Inflammatory macrophage treated with lipopolysaccharide for 4 hours (primary cell): ENCODE measurements around the gene H1-8.
A peak's percentile ranks its signal among the peaks of the same experiment; 100 is the strongest.

ENCODE experiments used
- DNase-seq: peaks from one replicate; pipeline ENCODE4 v3.0.0-alpha.2; 2020

H1-8 gene

GRCh38 chr3:129575997-129576384 is 33.0 kb downstream of the H1-8 start:
- DNase-seq: no peak

GRCh38 chr3:129576514-129577352 is 33.8 kb downstream of the H1-8 start:
- DNase-seq: peak; percentile 27

GRCh38 chr3:129577366-129577765 is 34.4 kb downstream of the H1-8 start:
- no peak for DNase-seq

- peak; percentile 65 for DNase-seq
Observed at GRCh38 chr3:129577925-129578786, 35.2 kb downstream of the H1-8 start.

GRCh38 chr3:129579991-129580390 is 37.0 kb downstream of the H1-8 start:
- DNase-seq: no peak

GRCh38 chr3:129581623-129582022 is 38.6 kb downstream of the H1-8 start:
- DNase-seq: no peak

- DNase-seq: no peak
Observed at GRCh38 chr3:129582799-129583198, 39.8 kb downstream of the H1-8 start.

- DNase-seq: no peak
Observed at GRCh38 chr3:129583289-129583688, 40.3 kb downstream of the H1-8 start.

GRCh38 chr3:129584631-129585030 is 41.7 kb downstream of the H1-8 start:
- DNase-seq: no peak

- DNase-seq: no peak
Observed at GRCh38 chr3:129585949-129586657, 43.1 kb downstream of the H1-8 start.

GRCh38 chr3:129586746-129587430 is 43.9 kb downstream of the H1-8 start:
- DNase-seq: peak; percentile 44

- no peak for DNase-seq
Observed at GRCh38 chr3:129587566-129588210, 44.7 kb downstream of the H1-8 start.

- DNase-seq: no peak
Observed at GRCh38 chr3:129590215-129590614, 47.2 kb downstream of the H1-8 start.

- DNase-seq: no peak
Observed at GRCh38 chr3:129591932-129592331, 49.0 kb downstream of the H1-8 start.

GRCh38 chr3:129592381-129593131 is 49.6 kb downstream of the H1-8 start:
- DNase-seq: peak; percentile 64

GRCh38 chr3:129593230-129593594 is 50.2 kb downstream of the H1-8 start:
- DNase-seq: no peak

- peak; percentile 88 for DNase-seq
Observed at GRCh38 chr3:129593595-129594339, 50.8 kb downstream of the H1-8 start.

- no peak for DNase-seq
Observed at GRCh38 chr3:129594409-129594808, 51.4 kb downstream of the H1-8 start.

- no peak for DNase-seq
Observed at GRCh38 chr3:129594907-129595390, 52.0 kb downstream of the H1-8 start.

- DNase-seq: no peak
Observed at GRCh38 chr3:129595544-129596193, 52.7 kb downstream of the H1-8 start.
